A172 (cell line): ENCODE results near the gene SS18L1. TPM values are rescaled to one million over a fixed set of nuclear protein-coding genes. Genes with fewer than 3 reads are reported as not detected.

ENCODE experiments used
- DNase-seq: peaks from one replicate; pipeline ENCODE4 v3.0.0-alpha.2; 2015; ENCODE audit warnings: low spot score
- total RNA-seq: library from RNA; depleted of rRNA; stranded (reverse); fragments of >200 nt; shearing (Covaris generic); gene quantifications from 2 replicates; pipeline ENCODE4 v1.2.3, GENCODE V29; 2014

The SS18L1 gene
- total RNA-seq, 1 experiment from 2014 or later: 8.5 TPM

DNA sequence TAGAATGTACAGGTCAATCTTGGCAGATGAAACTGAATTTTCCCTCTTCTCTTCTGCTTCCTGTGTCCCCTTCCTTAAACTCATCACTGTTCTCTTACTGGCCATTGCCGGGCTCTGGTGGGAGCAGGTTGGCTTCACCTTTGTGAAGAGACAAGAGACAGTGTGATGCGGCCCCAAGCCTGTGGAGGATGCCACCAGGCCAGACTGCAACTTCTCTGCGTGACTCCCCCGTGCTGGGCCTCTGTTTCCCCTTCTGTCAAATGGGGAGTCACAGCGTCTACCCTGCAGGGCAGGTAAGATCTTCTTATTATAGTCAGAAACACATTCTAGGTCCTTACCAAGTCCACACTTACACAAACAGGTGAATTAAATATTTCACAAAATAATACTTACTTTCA lies 23.2 kb upstream of the SS18L1 start:
- no peak for DNase-seq

DNA sequence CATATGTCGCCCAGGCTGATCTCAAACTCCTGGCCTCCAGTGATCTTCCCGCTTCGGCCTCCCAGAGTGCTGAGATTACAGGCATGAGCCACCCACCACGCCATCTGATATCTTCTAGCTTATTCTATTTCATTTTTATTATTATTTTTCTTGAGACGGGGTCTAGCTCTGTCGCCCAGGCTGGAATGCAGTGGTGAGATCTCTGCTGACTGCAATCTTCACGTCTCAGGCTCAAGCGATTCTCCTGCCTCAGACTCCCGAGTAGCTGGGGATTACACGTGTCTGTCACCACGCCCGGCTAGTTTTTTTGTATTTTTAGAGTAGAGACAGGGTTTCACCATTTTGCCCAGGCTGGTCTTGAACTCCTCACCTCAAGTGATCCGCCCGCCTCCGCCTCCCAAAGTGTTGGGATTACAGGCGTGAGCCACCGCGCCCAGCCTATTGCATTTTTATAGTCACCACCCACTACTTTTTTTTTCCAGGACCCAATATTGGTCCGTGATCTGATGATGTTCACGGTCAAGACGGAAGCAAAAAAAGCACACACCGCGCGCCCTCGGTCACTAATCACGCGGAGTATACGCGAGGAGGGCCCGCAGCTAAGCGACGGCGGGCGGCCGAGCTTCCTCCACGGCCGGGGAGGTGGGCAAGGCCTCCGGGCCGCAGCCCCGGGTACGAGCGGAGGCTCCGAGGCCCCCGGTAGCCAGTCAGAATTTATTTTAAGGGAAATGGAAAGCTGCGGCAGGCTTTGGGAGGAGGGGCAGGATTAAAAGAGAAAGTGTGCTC lies 22.4 kb upstream of the SS18L1 start:
- DNase-seq: no peak

DNA sequence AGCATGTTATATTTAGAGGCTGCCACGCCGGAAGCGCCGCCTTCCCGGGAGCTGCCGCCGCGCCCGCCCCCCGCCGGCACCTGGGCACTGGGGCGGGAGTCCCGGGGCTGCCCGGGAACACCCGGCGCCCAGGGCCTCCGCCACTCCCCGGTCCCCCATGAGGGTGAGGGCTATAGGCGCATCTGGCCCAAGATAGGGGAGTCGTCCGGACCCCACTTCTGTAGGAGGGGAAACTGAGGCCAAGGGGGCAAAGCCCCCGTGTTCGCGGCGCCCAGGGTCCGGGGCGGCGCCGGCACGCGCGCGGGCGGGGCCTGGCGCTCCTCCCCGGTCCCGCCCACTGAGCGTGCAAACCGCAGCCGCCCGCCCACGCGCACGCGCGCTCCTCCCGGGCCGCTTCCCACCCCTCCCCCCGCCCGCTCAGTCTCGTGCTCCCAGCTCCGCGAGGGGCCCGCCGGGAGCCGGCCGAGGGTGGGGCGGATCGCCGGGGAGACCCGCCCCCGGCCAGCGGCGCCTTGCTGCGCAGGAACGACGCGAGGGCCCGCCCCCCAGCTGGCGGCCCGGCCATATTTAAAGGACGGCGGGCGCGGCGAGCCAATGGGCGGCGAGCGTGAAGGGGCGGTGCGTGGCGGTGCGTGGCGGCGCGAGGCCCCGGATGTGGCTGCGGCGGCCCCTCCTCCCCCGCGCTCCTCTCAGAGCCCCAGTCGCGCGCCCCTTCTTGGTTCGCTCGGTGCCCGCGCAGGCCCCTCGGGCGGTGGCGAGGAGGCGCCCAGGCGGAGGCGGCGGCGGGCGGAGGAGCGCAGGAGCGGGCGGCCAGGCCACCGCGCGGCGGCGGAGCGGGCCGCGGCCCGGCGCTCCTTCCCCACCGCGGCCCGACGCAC lies 21.6 kb upstream of the SS18L1 start, which contains the start of gene LSM14B:
TSS of gene LSM14B (plus strand) at position 700 of the 878 bp plus-strand sequence. CDS start 192 bp downstream, outside the sequence.
- DNase-seq: peak; percentile 87

DNA sequence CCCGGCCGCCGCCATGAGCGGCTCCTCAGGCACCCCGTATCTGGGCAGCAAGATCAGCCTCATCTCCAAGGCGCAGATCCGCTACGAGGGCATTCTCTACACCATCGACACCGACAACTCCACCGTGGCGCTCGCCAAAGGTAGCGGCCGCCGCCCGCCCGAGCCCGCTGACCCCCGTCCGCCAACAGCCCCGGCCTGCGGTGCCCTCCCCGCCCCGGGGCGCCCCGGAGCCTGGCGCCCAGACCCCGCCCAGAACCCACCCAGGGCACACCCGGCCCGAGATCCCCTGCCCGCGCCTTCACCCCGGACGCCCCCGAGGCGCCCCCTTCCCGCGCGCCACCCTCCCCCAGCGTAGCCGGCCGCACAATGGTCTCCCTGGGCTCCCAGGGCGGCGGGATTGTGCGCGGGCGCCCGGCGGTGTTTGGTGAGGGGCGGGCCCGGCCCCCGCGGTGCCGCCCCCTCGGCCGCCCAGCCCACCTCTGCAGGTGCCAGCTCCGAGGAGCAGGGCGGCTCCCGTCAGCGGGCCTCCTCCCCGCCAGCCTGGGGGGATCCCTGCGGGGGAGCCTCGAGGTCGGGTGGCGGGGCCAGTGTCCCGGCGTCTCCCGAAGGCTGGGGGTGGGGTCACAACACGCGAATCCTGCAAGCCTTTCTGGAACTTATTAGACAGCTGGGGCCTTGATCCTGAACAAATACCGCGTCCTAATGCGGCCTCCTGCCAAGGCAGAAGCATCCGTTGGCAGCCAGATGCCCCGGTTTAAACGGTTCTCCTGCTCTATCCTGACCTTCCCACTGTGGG lies 20.7 kb upstream of the SS18L1 start:
- DNase-seq: no peak

DNA sequence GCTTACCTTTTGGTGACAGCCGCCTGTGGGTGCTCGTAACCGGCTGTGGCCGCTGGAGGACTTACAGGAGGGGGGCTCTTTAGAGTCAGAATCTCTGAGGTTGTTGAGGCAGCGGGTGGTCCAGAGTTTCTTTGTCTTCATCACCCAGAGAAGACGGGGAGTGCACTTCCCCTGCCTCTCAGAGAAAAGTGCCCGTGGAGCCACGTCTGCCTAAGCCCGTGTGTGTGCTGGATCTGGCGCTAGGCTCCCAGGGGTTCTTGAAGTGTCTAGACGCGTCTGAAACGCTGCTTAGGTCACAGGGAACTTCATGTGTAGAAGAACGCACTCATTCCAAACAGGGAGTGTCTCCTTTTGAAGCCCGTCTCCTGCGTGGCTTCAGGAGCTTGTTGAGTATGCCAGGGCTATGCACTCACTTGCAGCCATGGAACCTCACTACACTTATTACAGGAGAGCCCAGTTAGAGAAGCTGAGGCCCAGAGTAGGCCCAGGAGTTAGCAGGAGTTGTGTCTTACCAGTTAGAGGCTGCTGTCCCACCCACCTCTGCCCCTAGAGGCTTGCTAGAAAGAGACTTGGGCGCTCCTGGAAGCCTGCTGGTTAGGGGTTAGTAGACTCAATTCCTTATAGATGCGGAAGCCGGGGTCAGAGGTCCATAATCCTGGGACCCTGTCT lies 20.0 kb upstream of the SS18L1 start:
- DNase-seq: no peak

DNA sequence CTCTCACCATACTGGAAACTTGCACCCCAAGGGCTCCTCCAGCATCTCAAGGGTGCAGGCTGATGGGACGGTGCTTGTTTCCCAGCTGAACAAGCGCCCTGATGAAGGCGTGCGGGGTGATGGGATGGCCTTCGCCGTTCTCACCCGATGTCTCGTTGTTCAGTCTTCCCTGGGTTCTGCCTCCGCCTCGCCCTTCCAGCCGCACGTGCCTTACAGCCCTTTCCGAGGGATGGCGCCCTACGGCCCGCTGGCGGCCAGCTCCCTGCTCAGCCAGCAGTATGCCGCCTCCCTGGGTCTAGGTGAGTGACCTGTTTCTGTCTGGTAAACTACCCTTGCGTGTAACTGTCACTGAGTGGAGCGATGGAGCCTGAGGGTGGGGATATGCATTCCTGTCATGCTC lies 17.4 kb upstream of the SS18L1 start:
- DNase-seq: no peak

DNA sequence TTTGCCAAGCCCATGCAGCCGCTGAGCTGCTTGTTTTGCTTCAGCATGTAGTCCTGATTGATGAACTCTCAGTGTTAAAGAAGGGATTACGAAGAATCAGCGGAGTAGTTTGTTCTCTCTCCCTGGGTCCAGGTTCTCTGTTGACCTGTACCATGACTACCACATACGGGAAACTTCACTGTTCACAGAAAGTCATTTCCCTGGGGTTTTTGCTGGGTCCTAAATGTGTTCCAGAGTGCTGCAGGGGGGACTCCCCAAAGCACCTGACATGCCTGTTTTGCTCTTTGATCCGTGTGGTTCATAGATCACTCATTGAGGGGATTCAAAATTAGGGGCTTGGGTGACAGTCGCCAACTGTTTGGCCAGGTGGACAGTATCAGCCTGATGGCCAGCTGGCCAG lies 15.8 kb upstream of the SS18L1 start:
- no peak for DNase-seq

DNA sequence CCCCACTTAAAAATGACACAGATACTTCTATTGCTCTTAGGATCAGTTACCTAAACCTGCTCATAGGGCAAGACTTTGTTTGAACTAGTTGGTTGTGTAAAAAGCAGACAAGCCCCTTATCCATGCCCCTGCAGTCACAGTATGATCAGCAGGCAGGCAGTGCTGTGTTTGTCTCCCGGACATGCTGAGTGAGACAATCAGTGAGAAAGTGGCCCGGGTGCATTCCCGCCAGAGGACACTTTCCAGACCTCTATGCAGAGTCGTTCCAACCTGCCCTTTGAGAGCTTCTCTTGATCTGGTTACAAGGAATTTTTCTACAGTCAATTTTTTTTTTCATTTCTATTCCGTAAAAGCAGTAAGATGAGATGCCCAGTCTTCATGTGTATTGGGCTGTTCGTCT lies 15.1 kb upstream of the SS18L1 start:
- no peak for DNase-seq

DNA sequence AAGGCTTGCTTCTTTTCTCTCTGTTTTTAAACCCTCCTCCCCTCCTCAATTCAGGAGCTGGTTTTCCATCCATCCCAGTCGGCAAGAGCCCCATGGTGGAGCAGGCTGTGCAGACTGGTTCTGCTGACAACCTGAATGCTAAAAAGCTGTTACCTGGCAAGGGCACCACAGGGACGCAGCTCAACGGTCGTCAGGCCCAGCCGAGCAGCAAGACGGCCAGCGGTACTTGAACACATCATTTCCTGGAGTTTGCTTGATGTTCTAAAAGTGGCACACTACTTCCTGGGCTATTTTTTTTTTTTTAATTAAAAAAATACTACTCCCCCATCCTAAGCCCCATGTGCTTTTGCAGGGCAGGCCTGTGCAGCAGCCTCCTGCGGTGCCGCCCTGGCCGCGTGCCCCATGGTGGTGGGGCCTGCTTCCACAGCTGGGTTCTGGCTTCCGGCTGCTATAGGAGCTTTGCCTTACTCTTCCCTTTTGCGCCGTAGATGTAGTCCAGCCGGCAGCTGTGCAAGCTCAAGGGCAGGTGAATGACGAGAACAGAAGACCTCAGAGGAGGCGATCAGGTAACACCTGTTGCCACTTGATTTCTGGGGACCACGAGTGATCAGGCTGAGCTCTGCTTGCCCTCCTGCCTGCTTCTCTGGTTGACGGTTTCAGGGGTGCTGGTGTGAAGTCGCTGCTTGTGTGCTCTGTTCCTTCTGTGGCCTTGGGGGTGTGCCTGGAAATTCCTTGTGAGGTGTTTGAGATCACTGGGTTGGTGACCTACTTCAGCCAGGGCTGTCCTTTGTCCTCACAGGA lies 13.6 kb upstream of the SS18L1 start:
- no peak for DNase-seq

DNA sequence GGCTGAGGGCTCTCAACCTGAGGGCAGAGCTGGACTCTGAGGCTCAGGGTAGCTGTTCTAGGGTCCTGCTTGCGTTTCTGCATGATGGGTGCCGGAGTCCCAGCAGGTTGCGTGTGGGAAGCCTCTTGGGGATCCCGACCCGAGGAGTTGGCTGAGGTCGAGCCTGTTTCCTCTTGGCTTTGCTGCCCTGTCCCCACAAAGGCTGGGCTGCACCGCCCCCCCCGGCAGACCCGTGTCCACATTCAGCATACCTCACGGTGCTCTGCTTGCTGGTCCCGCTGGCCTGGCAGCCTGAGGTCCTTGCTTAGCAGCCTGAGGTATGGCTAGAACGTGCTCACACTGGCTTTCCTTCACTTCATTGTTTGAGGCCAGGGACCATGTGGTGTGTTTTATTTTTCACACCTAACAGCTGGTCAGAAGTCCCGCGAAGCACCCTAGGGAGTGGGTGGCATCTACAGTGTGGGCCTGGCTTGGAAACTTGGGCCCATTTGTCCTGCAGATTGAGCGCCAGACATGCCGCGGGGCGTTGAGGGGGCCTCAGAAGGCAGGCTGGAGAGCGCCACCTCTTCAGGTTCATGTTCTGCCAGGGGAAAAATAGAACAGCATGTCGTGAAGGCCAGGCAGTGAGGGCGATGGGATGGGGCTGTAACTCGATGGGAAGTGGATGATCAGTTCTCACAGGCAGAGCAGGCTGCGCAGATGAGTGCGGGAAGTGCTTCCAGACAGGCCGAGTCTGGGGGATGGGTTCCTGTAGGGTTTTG lies 11.8 kb upstream of the SS18L1 start:
- DNase-seq: no peak

DNA sequence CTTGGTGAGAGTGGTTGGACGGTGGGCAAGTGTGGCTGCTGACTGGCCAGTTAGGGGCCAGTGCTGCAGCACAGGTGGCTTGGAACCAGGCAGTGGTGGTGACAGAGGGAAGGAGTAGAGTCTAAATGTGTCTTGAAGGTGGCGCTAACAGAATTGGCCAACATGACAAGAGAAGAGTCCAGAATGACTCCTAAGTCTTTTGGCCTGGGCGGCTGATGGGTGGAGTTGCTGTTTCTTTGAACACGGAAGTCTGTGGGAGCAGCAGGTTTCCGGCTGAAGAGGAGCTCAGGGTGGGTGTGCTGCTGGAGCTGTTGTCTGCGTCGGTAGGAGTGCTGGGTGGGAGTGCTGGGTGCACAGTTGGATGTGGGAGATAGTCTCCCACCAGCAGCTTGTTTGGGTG lies 11.1 kb upstream of the SS18L1 start:
- DNase-seq: no peak

DNA sequence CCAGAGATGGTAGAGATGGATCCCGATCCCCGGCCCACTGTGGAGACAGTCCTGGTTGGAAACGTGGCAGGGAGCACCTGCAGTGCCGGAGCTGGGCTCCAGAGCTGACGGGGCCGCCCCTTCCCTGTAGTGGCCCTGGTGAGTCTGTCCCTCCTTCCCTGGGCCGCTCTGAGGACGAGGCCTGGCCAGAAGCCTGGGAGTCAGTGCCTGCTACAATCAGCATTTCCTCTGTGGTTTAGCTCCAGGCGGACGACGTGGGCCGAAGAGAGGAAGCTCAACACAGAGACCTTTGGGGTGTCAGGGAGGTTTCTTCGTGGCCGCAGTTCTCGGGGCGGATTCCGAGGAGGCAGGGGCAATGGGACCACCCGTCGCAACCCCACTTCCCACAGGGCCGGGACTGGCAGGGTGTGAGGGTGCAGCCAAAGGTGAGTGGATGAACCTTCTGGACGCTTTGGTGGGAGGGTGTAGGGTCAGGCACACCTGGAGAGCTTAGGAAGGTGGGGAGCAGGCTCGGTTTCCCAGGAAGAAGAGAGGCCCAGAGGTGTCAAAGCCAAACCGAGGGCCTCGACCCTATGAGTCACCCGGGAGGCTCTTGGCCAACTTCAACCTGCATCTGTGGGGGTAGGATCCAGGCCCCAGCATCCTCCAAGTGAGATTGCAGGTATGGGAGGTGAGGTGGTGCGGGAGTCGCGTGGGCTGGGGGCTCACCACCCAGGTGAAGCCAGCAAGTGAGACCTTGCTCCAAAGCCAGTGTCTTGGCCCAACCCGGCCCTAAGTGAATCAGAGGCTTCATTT lies 10.3 kb upstream of the SS18L1 start:
- DNase-seq: no peak

DNA sequence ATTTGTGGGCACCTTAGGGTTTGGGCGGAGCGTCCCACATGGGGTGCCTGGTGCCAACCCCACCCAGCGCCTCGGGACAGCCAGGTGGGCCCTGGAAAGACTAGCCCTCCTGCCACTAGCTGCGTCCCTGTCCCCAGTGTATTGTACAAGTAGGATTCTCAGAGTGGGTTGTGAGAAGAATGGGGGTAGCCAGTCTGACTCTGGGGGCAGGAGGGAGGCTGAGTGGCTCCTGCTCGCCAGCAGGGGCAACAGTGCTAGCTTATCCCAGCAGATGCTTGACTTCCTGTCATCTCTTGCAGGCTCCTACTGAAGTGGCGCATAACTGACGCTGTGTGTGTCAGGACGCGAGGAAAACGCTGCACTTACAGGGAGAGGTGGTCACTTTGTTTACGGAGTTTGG lies 9.7 kb upstream of the SS18L1 start:
- no peak for DNase-seq

DNA sequence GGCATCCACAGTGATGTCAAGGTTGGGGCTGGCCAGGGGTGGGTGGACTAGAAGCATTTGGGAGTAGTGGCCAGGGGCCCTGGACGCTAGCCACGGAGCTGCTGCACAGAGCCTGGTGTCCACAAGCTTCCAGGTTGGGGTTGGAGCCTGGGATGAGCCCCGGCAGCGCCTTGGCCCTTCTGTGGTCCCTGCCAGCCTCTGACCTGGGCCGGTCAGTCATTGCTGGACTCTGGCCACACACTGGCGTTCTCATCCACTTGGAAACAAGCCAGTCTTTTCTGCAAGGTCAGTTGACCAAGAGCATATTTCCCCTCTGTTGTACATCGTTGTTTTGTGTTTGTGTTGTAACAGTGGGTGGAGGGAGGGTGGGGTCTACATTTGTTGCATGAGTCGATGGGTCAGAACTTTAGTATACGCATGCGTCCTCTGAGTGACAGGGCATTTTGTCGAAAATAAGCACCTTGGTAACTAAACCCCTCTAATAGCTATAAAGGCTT lies 8.8 kb upstream of the SS18L1 start:
- DNase-seq: no peak

DNA sequence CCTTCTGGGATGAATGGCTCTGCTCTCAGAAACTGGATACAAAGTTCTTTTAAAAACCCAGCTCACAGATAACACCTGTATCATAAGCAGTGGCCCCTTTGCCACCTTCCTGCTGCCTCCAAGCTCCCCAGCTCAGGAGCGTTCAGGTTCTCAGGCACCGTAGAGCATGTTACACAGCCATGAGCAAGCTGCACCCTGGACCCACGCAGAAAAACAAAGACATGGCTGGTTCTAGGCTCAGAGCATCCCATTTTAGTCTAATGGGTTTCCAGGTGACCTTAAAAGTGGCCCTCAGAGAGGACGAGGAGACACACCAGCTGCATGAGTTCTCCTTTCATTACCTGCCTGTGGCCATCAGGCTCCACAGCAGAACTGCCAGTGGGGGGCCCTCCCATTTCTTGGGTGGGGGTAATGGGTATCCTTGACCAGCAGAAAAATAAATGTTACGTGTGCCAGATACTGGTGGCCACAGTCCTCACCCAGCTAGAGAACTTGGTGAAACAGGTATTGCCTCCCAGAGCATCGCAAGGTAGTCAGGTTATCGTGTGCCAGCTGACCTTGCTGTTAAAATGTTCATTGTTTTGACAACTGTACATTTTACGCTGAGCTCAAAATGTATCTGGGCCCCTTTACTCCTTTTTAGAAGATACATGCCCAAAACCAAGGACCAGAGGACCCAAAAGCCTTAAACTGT lies 7.8 kb upstream of the SS18L1 start:
- no peak for DNase-seq

DNA sequence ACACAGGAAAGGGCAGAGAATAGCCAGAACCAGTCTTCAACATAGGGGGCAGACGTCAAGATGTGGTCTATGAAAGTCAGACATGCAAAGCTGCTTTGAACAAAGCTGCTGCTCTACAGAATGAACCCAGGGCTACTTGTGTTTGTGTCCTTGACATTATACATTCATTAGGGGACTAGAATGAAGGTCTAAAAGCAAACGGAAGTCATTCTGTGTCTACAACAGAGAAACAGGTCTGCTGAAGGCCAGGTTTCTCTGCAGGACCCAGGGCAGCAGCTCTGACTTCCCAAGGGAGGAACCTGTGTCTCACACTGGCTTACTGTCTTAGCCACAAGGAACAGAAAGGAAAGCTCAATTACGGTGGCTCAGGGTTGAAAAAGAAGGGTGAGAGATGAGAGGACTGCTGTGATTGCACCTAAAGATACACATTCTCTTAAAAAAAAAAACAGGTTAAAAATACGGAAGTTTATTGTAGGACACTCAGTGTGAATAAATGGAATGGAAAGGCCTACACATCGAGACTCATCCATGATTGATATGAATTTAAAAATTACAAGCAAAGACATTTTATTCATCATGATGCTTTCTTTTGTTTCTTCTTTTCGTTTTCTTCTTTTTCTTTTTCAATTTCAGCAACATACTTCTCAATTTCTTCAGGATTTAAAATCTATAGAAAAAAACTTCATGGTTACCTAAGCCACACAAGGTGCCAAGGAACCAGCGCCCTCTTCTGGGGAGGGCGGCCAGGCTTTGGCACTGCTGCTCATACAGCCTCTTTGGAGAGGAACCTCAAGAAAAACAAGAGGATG lies 7.1 kb upstream of the SS18L1 start:
- peak; percentile 65 for DNase-seq

DNA sequence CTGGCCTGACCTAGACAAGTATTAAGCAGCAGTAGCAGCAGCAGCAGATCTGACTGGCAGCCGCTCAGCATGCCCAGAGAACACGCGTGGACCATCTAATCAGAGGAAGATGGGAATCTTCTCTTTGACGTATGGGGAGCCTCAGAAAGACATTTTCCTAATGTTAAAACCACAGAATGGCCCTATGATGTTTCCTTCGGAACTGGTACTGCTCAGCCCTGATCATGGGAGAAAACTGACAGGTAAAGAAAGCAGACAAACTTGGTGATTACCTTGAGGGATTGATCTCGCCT lies 6.5 kb upstream of the SS18L1 start:
- no peak for DNase-seq
